Tibial nerve (tissue), 4 donors: ENCODE data around the gene ALKBH2. TPM values are rescaled to one million over a fixed set of nuclear protein-coding genes. Genes with fewer than 3 reads are reported as not detected.

Source experiments
- DNase-seq, 2 donors: peaks; one replicate each; pipeline ENCODE4 v3.0.0-alpha.2; 2019; ENCODE audit warnings: low spot score in 2 of 2
- H3K27ac ChIP-seq, 4 donors: fragments of 200-600 bp; sonication (generic) in 3 of 4; one replicate each; pipeline ENCODE4 v1.5.1; 2017 to 2019; ENCODE audit warnings: mild to moderate bottlenecking in 1 of 4
- H3K27me3 ChIP-seq, 2 donors: fragments of 200-600 bp; sonication (generic) in 1 of 2; one replicate each; pipeline versions ENCODE4 v1.5.1 to v1.6.0; 2017 to 2019
- H3K36me3 ChIP-seq, 3 donors: fragments of 200-600 bp; sonication (generic); one replicate each; pipeline ENCODE4 v1.5.1; 2018 to 2019
- H3K4me1 ChIP-seq, 4 donors: fragments of 200-600 bp; sonication (generic) in 3 of 4; one replicate each; pipeline ENCODE4 v1.5.1; 2017 to 2019
- H3K4me3 ChIP-seq, 4 donors: fragments of 200-600 bp; sonication (generic) in 3 of 4; one replicate each; pipeline ENCODE4 v1.5.1; 2017 to 2019; ENCODE audit warnings: mild to moderate bottlenecking in 1 of 4, moderate library complexity in 1 of 4
- H3K9me3 ChIP-seq, 4 donors: fragments of 200-600 bp; sonication (generic) in 3 of 4; one replicate each; pipeline ENCODE4 v1.5.1; 2017 to 2019
- EP300 ChIP-seq, 2 donors: sonication (generic); formaldehyde crosslinking; IDR thresholded peaks; one replicate each; pipeline ENCODE4 v1.6.1; 2017; ENCODE audit warnings: antibody characterized with exemption in 2 of 2, mild to moderate bottlenecking in 1 of 2
- POLR2A ChIP-seq, 2 donors: fragments of 450-650 bp; IDR thresholded peaks; one replicate each; pipeline ENCODE4 v1.6.1; 2017; ENCODE audit warnings: antibody characterized with exemption in 2 of 2, mild to moderate bottlenecking in 2 of 2, moderate library complexity in 2 of 2
- WGBS, 2 donors: methylation state at CpG; one replicate each; pipeline ENCODE4 v1.1.5; 2018; 5-methylcytosine and 5-hydroxymethylcytosine counted together
- total RNA-seq, 4 donors: library from RNA; depleted of rRNA; stranded (reverse); fragments of >200 nt; gene quantifications; one replicate each; pipeline ENCODE4 v1.1.0, GENCODE V29; 2016
- TF ChIP-seq, protein P1 (sequence below), 5 experiments: fragments of 200-600 bp in 3 of 5; fragments of 450-650 bp in 2 of 5; sonication (generic) in 3 of 5; IDR thresholded peaks; one replicate each; pipeline ENCODE4 v1.5.1; 2016 to 2019; ENCODE audit warnings: antibody characterized with exemption in 5 of 5, mild to moderate bottlenecking in 3 of 5, moderate library complexity in 2 of 5

ALKBH2 gene
- total RNA-seq, 4 donors from 2014 or later, result 9.2 to 41.4 (median 17.5) TPM

DNA sequence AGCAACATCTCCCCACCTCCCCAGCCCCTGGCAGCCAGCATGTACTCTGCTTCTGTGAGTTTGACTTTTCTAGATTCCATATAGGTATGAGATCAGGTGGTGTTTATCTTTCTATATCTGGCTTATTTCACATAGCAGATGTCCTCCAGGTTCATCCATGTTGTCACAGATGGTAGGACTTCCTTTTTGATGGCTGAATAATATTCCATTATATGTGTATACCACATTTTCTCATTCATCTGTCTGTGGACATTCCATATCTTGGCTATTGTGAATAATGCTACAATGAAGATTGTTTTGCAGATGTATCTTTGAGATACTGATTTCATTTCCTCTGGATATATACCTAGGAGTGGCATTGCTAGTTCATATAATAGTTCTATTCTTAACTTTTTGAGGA lies 18.4 kb downstream of the ALKBH2 start:
- H3K27ac ChIP-seq, result no peak overlapping the region
- no peak for DNase-seq
- H3K4me3 ChIP-seq, result no peak overlapping the region
- H3K36me3 ChIP-seq, result peaks cover 0 to 91% (median 0%) of the 10 kb centered on the region in 3 donors
- TF ChIP-seq EP300 (IDR thresholded peaks at IDR 0.05) (no peak), POLR2A (IDR thresholded peaks at IDR 0.05) (no peak)
- TF ChIP-seq, protein P1, sequence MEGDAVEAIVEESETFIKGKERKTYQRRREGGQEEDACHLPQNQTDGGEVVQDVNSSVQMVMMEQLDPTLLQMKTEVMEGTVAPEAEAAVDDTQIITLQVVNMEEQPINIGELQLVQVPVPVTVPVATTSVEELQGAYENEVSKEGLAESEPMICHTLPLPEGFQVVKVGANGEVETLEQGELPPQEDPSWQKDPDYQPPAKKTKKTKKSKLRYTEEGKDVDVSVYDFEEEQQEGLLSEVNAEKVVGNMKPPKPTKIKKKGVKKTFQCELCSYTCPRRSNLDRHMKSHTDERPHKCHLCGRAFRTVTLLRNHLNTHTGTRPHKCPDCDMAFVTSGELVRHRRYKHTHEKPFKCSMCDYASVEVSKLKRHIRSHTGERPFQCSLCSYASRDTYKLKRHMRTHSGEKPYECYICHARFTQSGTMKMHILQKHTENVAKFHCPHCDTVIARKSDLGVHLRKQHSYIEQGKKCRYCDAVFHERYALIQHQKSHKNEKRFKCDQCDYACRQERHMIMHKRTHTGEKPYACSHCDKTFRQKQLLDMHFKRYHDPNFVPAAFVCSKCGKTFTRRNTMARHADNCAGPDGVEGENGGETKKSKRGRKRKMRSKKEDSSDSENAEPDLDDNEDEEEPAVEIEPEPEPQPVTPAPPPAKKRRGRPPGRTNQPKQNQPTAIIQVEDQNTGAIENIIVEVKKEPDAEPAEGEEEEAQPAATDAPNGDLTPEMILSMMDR (IDR thresholded peaks at IDR 0.05), result no peak
- H3K27me3 ChIP-seq, result no peaks in the 10 kb centered on the region
- peaks cover 0 to 6% (median 0%) of the 10 kb centered on the region in 4 donors for H3K9me3 ChIP-seq
- no peaks in the 10 kb centered on the region for H3K4me1 ChIP-seq

DNA sequence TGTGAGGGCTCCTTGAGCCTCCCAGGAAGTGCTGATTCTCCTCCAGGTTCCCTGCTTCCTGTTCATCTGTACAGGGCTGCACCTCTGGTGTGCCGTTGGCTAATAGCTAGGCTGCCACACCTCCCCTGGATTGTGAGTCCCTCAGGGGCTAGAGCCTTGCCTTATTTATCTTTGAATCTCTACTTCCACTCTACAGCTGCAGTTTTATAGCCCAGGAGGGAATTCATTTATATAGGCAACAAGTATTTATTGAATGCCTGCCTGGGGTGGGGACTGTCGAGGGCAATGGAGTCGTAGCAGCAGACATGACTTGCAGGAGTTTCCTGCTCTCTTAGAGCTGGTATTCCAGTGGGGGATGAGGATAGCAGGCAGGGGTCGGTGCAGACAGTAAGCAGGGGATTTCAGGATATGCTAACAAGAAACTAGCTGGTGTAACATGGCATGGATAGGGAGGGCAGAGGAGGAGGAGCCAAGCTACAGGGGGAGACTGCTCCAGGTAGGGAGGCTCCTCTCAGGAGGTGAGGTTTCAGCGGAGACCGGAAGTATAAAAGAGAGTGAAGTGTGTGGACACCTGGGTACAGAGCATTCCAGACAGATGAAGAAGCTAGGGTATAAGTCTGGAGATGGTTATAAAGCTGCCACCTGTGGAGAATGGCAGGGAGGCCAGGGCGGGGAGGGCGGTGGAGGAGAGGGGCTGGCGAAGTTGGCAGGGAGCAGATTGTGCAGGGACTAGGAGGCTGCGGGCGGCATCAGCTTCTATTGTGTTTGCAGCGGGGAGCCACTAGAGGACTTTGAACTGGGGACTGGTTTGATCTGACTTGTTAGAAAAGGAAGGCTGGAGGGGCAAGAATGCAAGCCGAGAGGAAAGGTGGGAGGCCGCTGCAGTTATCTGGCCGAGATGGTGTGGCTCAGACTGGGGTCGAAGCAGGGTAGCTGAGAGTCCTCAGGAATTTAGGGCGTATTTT lies 23.7 kb downstream of the ALKBH2 start:
- Histone ChIP-seq H3K27ac (peak overlapping the region in 1 of 4 donors; percentile 53), H3K27me3 (no peaks in the 10 kb centered on the region), H3K4me3 (no peak overlapping the region), H3K36me3 (peaks cover 0 to 85% (median 6%) of the 10 kb centered on the region in 3 donors), H3K4me1 (no peaks in the 10 kb centered on the region), H3K9me3 (no peaks in the 10 kb centered on the region)
- TF ChIP-seq, protein P1 (IDR thresholded peaks at IDR 0.05), result no peak
- TF ChIP-seq EP300 (IDR thresholded peaks at IDR 0.05) (no peak), POLR2A (IDR thresholded peaks at IDR 0.05) (no peak)
- 57 to 62% methylated on average over 17 of the region's 17 CpGs for WGBS, 2 donors
- DNase-seq, result no peak

DNA sequence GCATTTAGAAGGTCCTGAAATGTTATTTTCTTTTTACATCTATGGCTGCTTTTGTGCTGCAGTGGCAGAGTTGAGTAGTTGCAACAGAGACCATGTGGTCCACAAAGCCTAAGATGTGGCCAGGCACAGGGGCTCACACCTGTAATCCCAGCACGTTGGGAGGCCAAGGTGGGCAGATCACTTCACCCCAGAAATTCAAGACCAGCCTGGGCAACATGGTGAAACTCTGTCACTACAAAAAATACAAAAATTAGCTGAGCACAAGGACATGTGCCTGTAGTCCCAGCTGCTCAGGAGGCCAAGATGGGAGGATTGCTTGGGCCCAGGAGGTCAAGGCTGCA lies 27.4 kb downstream of the ALKBH2 start:
- no peak overlapping the region for H3K27ac ChIP-seq
- H3K27me3 ChIP-seq, result no peaks in the 10 kb centered on the region
- 58 to 67% methylated on average over 1 of the region's 1 CpG for WGBS, 2 donors
- TF ChIP-seq EP300 (IDR thresholded peaks at IDR 0.05), result no peak
- TF ChIP-seq, protein P1 (IDR thresholded peaks at IDR 0.05), result no peak
- no peak for TF ChIP-seq POLR2A (IDR thresholded peaks at IDR 0.05)
- H3K4me1 ChIP-seq, result no peaks in the 10 kb centered on the region
- H3K4me3 ChIP-seq, result no peak overlapping the region
- no peak for DNase-seq
- H3K9me3 ChIP-seq, result no peaks in the 10 kb centered on the region
- peaks cover 0 to 84% (median 6%) of the 10 kb centered on the region in 3 donors for H3K36me3 ChIP-seq

DNA sequence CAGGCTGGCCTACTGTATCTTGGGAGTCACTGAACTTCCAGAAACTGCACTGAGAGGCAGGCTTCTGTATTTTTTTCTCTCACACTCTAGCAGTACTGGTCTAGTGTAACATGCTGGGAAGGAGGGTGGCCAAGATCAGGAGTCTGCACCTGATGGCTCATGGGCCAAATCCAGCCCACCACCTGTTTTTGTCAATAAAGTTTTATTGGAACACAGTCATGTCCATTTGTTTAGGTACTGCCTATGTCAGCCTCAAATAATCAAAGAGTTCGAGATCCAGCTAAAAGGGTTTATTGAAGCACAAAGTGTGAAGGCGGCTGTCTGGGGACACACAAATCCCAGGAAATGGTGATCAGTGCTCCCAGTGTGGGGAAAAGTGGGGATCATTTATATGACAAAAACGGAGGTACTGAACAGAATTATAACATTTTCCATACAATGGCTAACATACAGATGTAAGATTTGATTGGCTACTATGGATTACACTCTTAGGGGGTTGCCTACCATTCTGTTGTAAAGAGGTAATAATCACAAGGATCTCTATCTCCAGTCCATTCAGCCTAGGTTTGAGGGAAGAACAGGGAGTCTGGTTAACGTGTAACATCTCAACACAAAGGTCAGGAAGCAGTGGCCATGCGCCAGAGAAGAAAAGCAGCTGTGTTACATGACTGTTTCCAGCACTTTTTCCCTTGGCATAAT lies 28.0 kb downstream of the ALKBH2 start:
- Histone ChIP-seq H3K27ac (no peak overlapping the region), H3K36me3 (peaks cover 0 to 84% (median 6%) of the 10 kb centered on the region in 3 donors), H3K4me1 (no peaks in the 10 kb centered on the region), H3K9me3 (no peaks in the 10 kb centered on the region), H3K4me3 (no peak overlapping the region), H3K27me3 (no peaks in the 10 kb centered on the region)
- DNase-seq, result no peak
- TF ChIP-seq POLR2A (IDR thresholded peaks at IDR 0.05) (no peak), EP300 (IDR thresholded peaks at IDR 0.05) (no peak)
- TF ChIP-seq, protein P1 (IDR thresholded peaks at IDR 0.05), result no peak
- 79 to 80% methylated on average over 5 of the region's 5 CpGs for WGBS, 2 donors

DNA sequence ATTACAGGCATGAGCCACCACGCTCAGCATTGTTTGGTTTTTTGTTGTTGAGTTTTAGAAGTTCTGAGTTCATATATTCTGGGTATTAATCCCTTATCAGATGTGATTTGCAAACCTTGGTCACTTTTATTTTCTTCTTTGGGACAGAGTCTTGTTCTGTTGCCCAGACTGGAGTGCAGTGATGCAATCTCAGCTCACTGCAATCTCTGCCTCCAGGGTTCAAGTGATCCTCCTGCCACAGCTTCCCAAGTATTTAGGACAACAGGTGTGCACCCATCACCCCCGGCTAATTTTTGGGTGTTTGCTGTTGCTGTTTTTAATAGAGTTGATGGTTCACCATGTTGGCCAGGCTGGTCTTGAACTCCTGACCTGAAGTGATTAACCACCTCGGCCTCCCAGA lies 29.1 kb downstream of the ALKBH2 start:
- no peaks in the 10 kb centered on the region for H3K9me3 ChIP-seq
- no peak for DNase-seq
- H3K27ac ChIP-seq, result no peak overlapping the region
- no peaks in the 10 kb centered on the region for H3K4me1 ChIP-seq
- 87 to 91% methylated on average over 3 of the region's 3 CpGs for WGBS, 2 donors
- no peak for TF ChIP-seq POLR2A (IDR thresholded peaks at IDR 0.05)
- TF ChIP-seq EP300 (IDR thresholded peaks at IDR 0.05), result no peak
- TF ChIP-seq, protein P1 (IDR thresholded peaks at IDR 0.05), result no peak
- no peak overlapping the region for H3K4me3 ChIP-seq
- no peaks in the 10 kb centered on the region for H3K27me3 ChIP-seq
- peaks cover 0 to 84% (median 6%) of the 10 kb centered on the region in 3 donors for H3K36me3 ChIP-seq
